IMR-90 (cell line): ENCODE data around the gene HIPK3. TPM values are rescaled to one million over a fixed set of nuclear protein-coding genes. Genes with fewer than 3 reads are reported as not detected.

Experiments used
- ATAC-seq: fragments of 200-7000 bp; cut with Tn5 transposase; 2 replicates; pipeline ENCODE4 v1.9.1; 2020; ENCODE audit warnings: low read depth, mild to moderate bottlenecking, moderate library complexity
- BruUV-seq: library from RNA; stranded (reverse); fragments of 400-500 nt; replicated peaks from 2 replicates; lab custom pipeline; 2021; lab: Mats Ljungman, UMichigan
- CTCF ChIA-PET: fragments of 300-600 bp; formaldehyde crosslinking; extraction: SDS; loops from one replicate; lab custom pipeline; 2021; ENCODE audit warnings: antibody characterized with exemption; lab: Yijun Ruan, JAX
- POLR2A ChIA-PET: fragments of 300-600 bp; sonication (Branson Sonifier 250); formaldehyde crosslinking; loops from one replicate; lab custom pipeline; 2022; ENCODE audit warnings: antibody characterized with exemption; ENCODE audit not compliant: unreplicated experiment; lab: Charles Lee
- DNase-seq: peaks from one replicate; pipeline ENCODE4 v3.0.0; 2013
- H2AFZ ChIP-seq: replicated peaks from 2 replicates; pipeline ENCODE3; 2013; ENCODE audit warnings: low read length, mild to moderate bottlenecking; ENCODE audit not compliant: poor library complexity
- H2AK5ac ChIP-seq: 2 replicates; pipeline ENCODE4 v1.6.1; 2013; ENCODE audit warnings: low read depth, low read length, inconsistent platforms
- H2AK9ac ChIP-seq: replicated peaks from 2 replicates; pipeline ENCODE3; 2013; ENCODE audit warnings: mild to moderate bottlenecking, low read depth, low read length, moderate library complexity; ENCODE audit not compliant: poor library complexity
- H2BK120ac ChIP-seq: 2 replicates; pipeline ENCODE4 v1.6.1; 2013; ENCODE audit warnings: low read depth, low read length, inconsistent platforms
- H2BK15ac ChIP-seq: 3 replicates; pipeline ENCODE4 v1.6.1; 2013; ENCODE audit warnings: low read depth, low read length, inconsistent platforms
- H2BK20ac ChIP-seq: 2 replicates; pipeline ENCODE4 v1.6.1; 2013; ENCODE audit warnings: low read depth, mild to moderate bottlenecking, inconsistent platforms, low read length, moderate library complexity
- H2BK5ac ChIP-seq: 2 replicates; pipeline ENCODE4 v1.6.1; 2013; ENCODE audit warnings: mild to moderate bottlenecking, low read depth, low read length, inconsistent platforms; ENCODE audit not compliant: poor library complexity, severe bottlenecking
- H3K14ac ChIP-seq: replicated peaks from 2 replicates; pipeline ENCODE4 v1.6.1; 2013; ENCODE audit warnings: low read depth, low read length, inconsistent platforms
- H3K18ac ChIP-seq: 2 replicates; pipeline ENCODE4 v1.6.1; 2013; ENCODE audit warnings: low read depth, low read length, control low read depth
- H3K23ac ChIP-seq: 2 replicates; pipeline ENCODE4 v1.6.1; 2013; ENCODE audit warnings: low read depth, low read length, inconsistent platforms
- H3K27ac ChIP-seq: 2 replicates; pipeline ENCODE4 v1.5.1; 2013; ENCODE audit warnings: mild to moderate bottlenecking, control low read depth, low read length; ENCODE audit not compliant: insufficient read depth
- H3K27me3 ChIP-seq: 2 replicates; pipeline ENCODE4 v1.6.1; 2013; ENCODE audit warnings: low read length; ENCODE audit not compliant: control insufficient read depth, insufficient read depth
- H3K36me3 ChIP-seq: 2 replicates; pipeline ENCODE4 v1.6.1; 2013; ENCODE audit warnings: low read length, mixed read lengths; ENCODE audit not compliant: control insufficient read depth, insufficient read depth
- H3K4ac ChIP-seq: 2 replicates; pipeline ENCODE4 v1.6.1; 2013; ENCODE audit warnings: low read depth, low read length, inconsistent platforms
- H3K4me1 ChIP-seq: 2 replicates; pipeline ENCODE4 v1.6.1; 2013; ENCODE audit warnings: low read length, mixed read lengths; ENCODE audit not compliant: control insufficient read depth, insufficient read depth
- H3K4me2 ChIP-seq: 2 replicates; pipeline ENCODE4 v1.6.1; 2013; ENCODE audit warnings: low read depth, mild to moderate bottlenecking, control low read depth, low read length, moderate library complexity
- H3K4me3 ChIP-seq: 2 replicates; pipeline ENCODE4 v1.5.1; 2013; ENCODE audit warnings: low read depth, mild to moderate bottlenecking, control low read depth, low read length, moderate library complexity; ENCODE audit not compliant: insufficient read depth
- H3K56ac ChIP-seq: 2 replicates; pipeline ENCODE4 v1.6.1; 2013; ENCODE audit warnings: low read length, inconsistent platforms; ENCODE audit not compliant: insufficient read depth; ENCODE audit errors: extremely low read depth
- H3K79me1 ChIP-seq, 2 experiments: 2 replicates each; pipeline ENCODE4 v1.6.1; 2013; ENCODE audit warnings: low read length in 2 of 2, inconsistent platforms in 1 of 2, low read depth in 1 of 2
- H3K9ac ChIP-seq: 2 replicates; pipeline ENCODE4 v1.6.1; 2013; ENCODE audit warnings: low read depth, low read length, control low read depth
- H3K9me1 ChIP-seq: 2 replicates; pipeline ENCODE4 v1.6.1; 2013; ENCODE audit warnings: low read length, inconsistent platforms; ENCODE audit not compliant: insufficient read depth
- H3K9me3 ChIP-seq: 2 replicates; pipeline ENCODE4 v1.6.1; 2013; ENCODE audit warnings: low read length; ENCODE audit not compliant: control insufficient read depth, insufficient read depth
- H4K20me1 ChIP-seq: 2 replicates; pipeline ENCODE4 v1.6.1; 2013; ENCODE audit warnings: low read length, inconsistent platforms; ENCODE audit not compliant: insufficient read depth
- H4K5ac ChIP-seq: 2 replicates; pipeline ENCODE4 v1.6.1; 2013; ENCODE audit warnings: mild to moderate bottlenecking, low read depth, low read length, control low read depth
- H4K8ac ChIP-seq, 2 experiments: 2 replicates each; pipeline ENCODE4 v1.6.1; 2013; ENCODE audit warnings: low read depth in 2 of 2, low read length in 2 of 2, control low read depth in 1 of 2, inconsistent platforms in 1 of 2
- H4K91ac ChIP-seq: 2 replicates; pipeline ENCODE4 v1.6.1; 2013; ENCODE audit warnings: low read depth, low read length, inconsistent platforms; ENCODE audit not compliant: insufficient read depth
- BHLHE40 ChIP-seq: fragments of 150-350 bp; IDR thresholded peaks from 2 replicates; pipeline ENCODE4 v1.6.1; 2016; ENCODE audit warnings: mild to moderate bottlenecking, low read depth, low read length
- CEBPB ChIP-seq: IDR thresholded peaks from 2 replicates; pipeline ENCODE4 v1.6.1; 2012; ENCODE audit warnings: low read depth, low read length, improper control_type of control experiment
- CHD1 ChIP-seq: IDR thresholded peaks from 2 replicates; pipeline ENCODE4 v1.6.1; 2012; ENCODE audit warnings: low read depth, low read length, improper control_type of control experiment
- FOS ChIP-seq: fragments of 150-350 bp; IDR thresholded peaks from 2 replicates; pipeline ENCODE4 v1.6.1; 2016; ENCODE audit warnings: low read depth, low read length
- MAFK ChIP-seq: IDR thresholded peaks from 2 replicates; pipeline ENCODE4 v1.6.1; 2012; ENCODE audit warnings: low read depth, low read length, improper control_type of control experiment
- MAZ ChIP-seq: IDR thresholded peaks from 2 replicates; pipeline ENCODE4 v1.6.1; 2012; ENCODE audit warnings: low read depth, mild to moderate bottlenecking, low read length, improper control_type of control experiment, moderate library complexity, borderline replicate concordance
- MXI1 ChIP-seq: IDR thresholded peaks from 2 replicates; pipeline ENCODE4 v1.6.1; 2012; ENCODE audit warnings: low read depth, mild to moderate bottlenecking, low read length, moderate library complexity, borderline replicate concordance
- NFE2L2 ChIP-seq: fragments of 150-350 bp; IDR thresholded peaks from 2 replicates; pipeline ENCODE4 v1.6.1; 2016; ENCODE audit warnings: low read depth, mild to moderate bottlenecking, low read length
- POLR2A ChIP-seq: IDR thresholded peaks from 2 replicates; pipeline ENCODE4 v1.6.1; 2012; ENCODE audit warnings: mild to moderate bottlenecking, low read depth, low read length
- RAD21 ChIP-seq: IDR thresholded peaks from 2 replicates; pipeline ENCODE4 v1.6.1; 2012; ENCODE audit warnings: low read length, improper control_type of control experiment
- RCOR1 ChIP-seq: IDR thresholded peaks from 2 replicates; pipeline ENCODE4 v1.6.1; 2012; ENCODE audit warnings: mild to moderate bottlenecking, low read length, improper control_type of control experiment; ENCODE audit not compliant: insufficient replicate concordance
- RFX5 ChIP-seq: IDR thresholded peaks from 2 replicates; pipeline ENCODE4 v1.8.0; 2012; ENCODE audit warnings: low read depth, mild to moderate bottlenecking, low read length, moderate library complexity
- SMC3 ChIP-seq: fragments of 150-350 bp; IDR thresholded peaks from 2 replicates; pipeline ENCODE4 v1.6.1; 2016; ENCODE audit warnings: low read depth, mild to moderate bottlenecking, antibody characterized with exemption, low read length, moderate library complexity
- USF2 ChIP-seq: fragments of 150-350 bp; IDR thresholded peaks from 2 replicates; pipeline ENCODE4 v1.6.1; 2017; ENCODE audit warnings: mild to moderate bottlenecking, antibody characterized with exemption, low read length, low read depth
- dilution Hi-C: fragments of 300-500 bp; cut with HindIII; formaldehyde crosslinking; loops from one replicate; pipeline ENCODE4 v1.14.3; 2018; ENCODE audit warnings: low sequenced_read_pairs; ENCODE audit not compliant: unreplicated experiment
- in situ Hi-C: fragments of 300-500 bp; cut with MboI; formaldehyde crosslinking; loops from 3 replicates; pipeline ENCODE4 v1.14.3; 2019; ENCODE audit warnings: low sequenced_read_pairs, inconsistent platforms, mixed read lengths
- intact Hi-C: fragments of 100-400 bp; cut with micrococcal nuclease; formaldehyde crosslinking; loops from 2 replicates; pipeline ENCODE4 v1.10.0; 2022
- polyA plus RNA-seq, 3 experiments: library from polyadenylated mRNA; depleted of rRNA; stranded (reverse); fragments of >200 nt; gene quantifications; 2 replicates each; pipeline ENCODE4 v1.2.3, GENCODE V29; 2012; ENCODE audit warnings: low replicate concordance in 1 of 3
- total RNA-seq: library from RNA; depleted of rRNA; stranded (reverse); fragments of >200 nt; gene quantifications from 2 replicates; pipeline ENCODE4 v1.2.3, GENCODE V29; 2012
- TF ChIP-seq, protein P1 (sequence below): fragments of 150-350 bp; IDR thresholded peaks from 2 replicates; pipeline ENCODE4 v1.6.1; 2016; ENCODE audit warnings: low read depth, mild to moderate bottlenecking, low read length, moderate library complexity, borderline replicate concordance
- TF ChIP-seq, protein P2 (sequence below): conservative IDR thresholded peaks from 2 replicates; pipeline ENCODE4 v1.5.1; 2012; ENCODE audit warnings: mild to moderate bottlenecking, low read depth, low read length, improper control_type of control experiment

Gene HIPK3
- total and polyA plus RNA-seq, 2 of the 4 experiments (the other 2 are of a cell fraction): 8.3 to 103 TPM

DNA sequence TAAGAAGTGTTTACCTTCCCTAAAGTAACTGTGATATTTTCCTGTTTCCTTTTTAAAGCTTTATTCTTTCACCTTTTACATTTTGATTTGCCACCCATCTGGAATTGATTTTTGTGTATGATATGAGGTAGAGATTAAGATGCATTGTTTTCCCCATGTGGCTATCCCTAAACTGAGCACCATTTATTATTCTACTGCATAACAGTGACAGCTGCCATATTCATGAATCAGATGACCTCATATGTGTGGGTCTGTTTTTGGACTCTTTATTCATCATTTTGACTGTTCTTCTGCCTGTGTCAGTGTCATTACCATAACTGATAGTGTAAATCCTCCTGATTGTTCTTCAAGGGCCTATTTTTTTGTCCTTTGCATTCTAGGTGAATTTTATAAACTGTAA is 50.8 kb downstream of the HIPK3 start:
- Histone ChIP-seq H2AK5ac (no peak overlapping the region), H3K14ac (no peak overlapping the region), H3K27ac (no peak overlapping the region), H4K91ac (no peak overlapping the region), H2BK15ac (no peak overlapping the region), H3K18ac (no peak overlapping the region), H3K4me1 (peaks cover 3% of the 10 kb centered on the region; the same call in 1 of the 2 replicates), H4K8ac (no peak overlapping the region), H2AK9ac (no peak overlapping the region), H3K27me3 (no peaks in the 10 kb centered on the region), H3K79me1 (peaks cover 20 to 75% of the 10 kb centered on the region in 2 experiments), H3K9me1 (peaks cover 13% of the 10 kb centered on the region; the same call in 1 of the 2 replicates), H2BK5ac (no peak overlapping the region), H3K9ac (no peak overlapping the region), H4K20me1 (peaks cover 87% of the 10 kb centered on the region), H3K56ac (no peak overlapping the region), H3K4me3 (no peak overlapping the region), H2AFZ (no peak overlapping the region), H3K23ac (no peak overlapping the region), H4K5ac (no peak overlapping the region), H2BK120ac (no peak overlapping the region), H2BK20ac (no peak overlapping the region), H3K4me2 (no peak overlapping the region), H3K9me3 (no peaks in the 10 kb centered on the region), H3K4ac (no peak overlapping the region), H3K36me3 (peaks cover 4% of the 10 kb centered on the region; the same call in 1 of the 2 replicates)
- TF ChIP-seq MAZ (no peak), NFE2L2 (no peak), RAD21 (no peak), RFX5 (no peak), RCOR1 (no peak), POLR2A (no peak), CEBPB (no peak), USF2 (no peak), MAFK (no peak), MXI1 (no peak), FOS (no peak), BHLHE40 (no peak), SMC3 (no peak), CHD1 (no peak)
- TF ChIP-seq, protein P1, sequence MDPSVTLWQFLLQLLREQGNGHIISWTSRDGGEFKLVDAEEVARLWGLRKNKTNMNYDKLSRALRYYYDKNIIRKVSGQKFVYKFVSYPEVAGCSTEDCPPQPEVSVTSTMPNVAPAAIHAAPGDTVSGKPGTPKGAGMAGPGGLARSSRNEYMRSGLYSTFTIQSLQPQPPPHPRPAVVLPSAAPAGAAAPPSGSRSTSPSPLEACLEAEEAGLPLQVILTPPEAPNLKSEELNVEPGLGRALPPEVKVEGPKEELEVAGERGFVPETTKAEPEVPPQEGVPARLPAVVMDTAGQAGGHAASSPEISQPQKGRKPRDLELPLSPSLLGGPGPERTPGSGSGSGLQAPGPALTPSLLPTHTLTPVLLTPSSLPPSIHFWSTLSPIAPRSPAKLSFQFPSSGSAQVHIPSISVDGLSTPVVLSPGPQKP: no peak
- TF ChIP-seq, protein P2, sequence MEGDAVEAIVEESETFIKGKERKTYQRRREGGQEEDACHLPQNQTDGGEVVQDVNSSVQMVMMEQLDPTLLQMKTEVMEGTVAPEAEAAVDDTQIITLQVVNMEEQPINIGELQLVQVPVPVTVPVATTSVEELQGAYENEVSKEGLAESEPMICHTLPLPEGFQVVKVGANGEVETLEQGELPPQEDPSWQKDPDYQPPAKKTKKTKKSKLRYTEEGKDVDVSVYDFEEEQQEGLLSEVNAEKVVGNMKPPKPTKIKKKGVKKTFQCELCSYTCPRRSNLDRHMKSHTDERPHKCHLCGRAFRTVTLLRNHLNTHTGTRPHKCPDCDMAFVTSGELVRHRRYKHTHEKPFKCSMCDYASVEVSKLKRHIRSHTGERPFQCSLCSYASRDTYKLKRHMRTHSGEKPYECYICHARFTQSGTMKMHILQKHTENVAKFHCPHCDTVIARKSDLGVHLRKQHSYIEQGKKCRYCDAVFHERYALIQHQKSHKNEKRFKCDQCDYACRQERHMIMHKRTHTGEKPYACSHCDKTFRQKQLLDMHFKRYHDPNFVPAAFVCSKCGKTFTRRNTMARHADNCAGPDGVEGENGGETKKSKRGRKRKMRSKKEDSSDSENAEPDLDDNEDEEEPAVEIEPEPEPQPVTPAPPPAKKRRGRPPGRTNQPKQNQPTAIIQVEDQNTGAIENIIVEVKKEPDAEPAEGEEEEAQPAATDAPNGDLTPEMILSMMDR: no peak
- in situ Hi-C loops: no loop called here
- ChIA-PET CTCF (no interaction called here), POLR2A (no interaction called here)
- intact Hi-C loops: no loop called here
- ATAC-seq (no peak), DNase-seq (no peak)
- BruUV-seq: no TSS peak
- dilution Hi-C loops: no loop called here
